ENCODE results near the gene GOLGA1. TPM values are rescaled to one million over a fixed set of nuclear protein-coding genes. Genes with fewer than 3 reads are reported as not detected.

The GOLGA1 gene
- polyA plus RNA-seq = 7.8 and 10.1 TPM in 2 replicates

GRCh38 chr9:124940894-124941678 is at the start of gene GOLGA1:
Gene GOLGA1, minus strand, starts transcription at chr9:124941083. Its CDS starts 2,372 bp downstream, at chr9:124938711.

GRCh38 chr9:124861342-124862229 is 79.3 kb downstream of the GOLGA1 start, which contains the start of the genes ARPC5L and RPL35:
Gene ARPC5L, plus strand, starts transcription at chr9:124862130. Its CDS starts 7,161 bp downstream, at chr9:124869291.
Gene RPL35, minus strand, starts transcription at chr9:124861957. Its CDS starts 45 bp downstream, at chr9:124861912.

GRCh38 chr9:124852829-124853531 is 87.9 kb downstream of the GOLGA1 start, which contains the start of gene WDR38:
Gene WDR38, plus strand, starts transcription at chr9:124853460. Its CDS starts 72 bp downstream, at chr9:124853532.

Other genes starting within 250 kb of the GOLGA1 start
- gene NR6A1, start 169.8 kb downstream of the GOLGA1 start, polyA plus RNA-seq = 0.63 and 1.0 TPM in 2 replicates
- gene OLFML2A, start 163.9 kb downstream of the GOLGA1 start, polyA plus RNA-seq = 0.13 TPM in 1 of 2 replicates, not detected in the other
- not detected in 2 replicates for gene WDR38, start 87.6 kb downstream of the GOLGA1 start, polyA plus RNA-seq
- gene RPL35, start 79.1 kb downstream of the GOLGA1 start, polyA plus RNA-seq = 817 and 867 TPM in 2 replicates
- gene ARPC5L, start 79.0 kb downstream of the GOLGA1 start, polyA plus RNA-seq = 120 and 166 TPM in 2 replicates
- 6.9 and 9.5 TPM in 2 replicates for gene SCAI, start 202.4 kb upstream of the GOLGA1 start, polyA plus RNA-seq
- 39.5 and 42.2 TPM in 2 replicates for gene PPP6C, start 248.7 kb upstream of the GOLGA1 start, polyA plus RNA-seq